Vagina (tissue), 2 donors: ENCODE results near the gene PTK7. TPM values are rescaled to one million over a fixed set of nuclear protein-coding genes. Genes with fewer than 3 reads are reported as not detected.

Experiments
- DNase-seq, 2 donors: peaks; one replicate each; pipeline ENCODE4 v3.0.0-alpha.2; 2017; ENCODE audit errors: extremely low spot score in 2 of 2
- H3K27ac ChIP-seq: fragments of 200-600 bp; sonication (generic); one replicate; pipeline ENCODE4 v1.5.1; 2019
- H3K27me3 ChIP-seq: fragments of 200-600 bp; sonication (generic); one replicate; pipeline ENCODE4 v1.5.1; 2019
- H3K36me3 ChIP-seq, 2 donors: fragments of 200-600 bp; sonication (generic); one replicate each; pipeline ENCODE4 v1.5.1; 2017 to 2019
- H3K4me1 ChIP-seq: fragments of 200-600 bp; sonication (generic); one replicate; pipeline ENCODE4 v1.5.1; 2019
- H3K4me3 ChIP-seq, 2 donors: fragments of 200-600 bp; sonication (generic); 1 replicate in 1 of 2; 2 replicates in 1 of 2; pipeline ENCODE4 v1.5.1; 2016 to 2019
- H3K9me3 ChIP-seq: fragments of 200-600 bp; sonication (generic); one replicate; pipeline ENCODE4 v1.5.1; 2019
- POLR2A ChIP-seq, 2 donors: fragments of 450-650 bp; IDR thresholded peaks; one replicate each; pipeline ENCODE4 v1.6.1; 2017; ENCODE audit warnings: antibody characterized with exemption in 2 of 2, mild to moderate bottlenecking in 2 of 2, moderate library complexity in 2 of 2
- POLR2AphosphoS5 ChIP-seq, 2 donors: sonication (generic); formaldehyde crosslinking; IDR thresholded peaks; one replicate each; pipeline ENCODE4 v1.9.0; 2017; ENCODE audit warnings: antibody characterized with exemption in 2 of 2, mild to moderate bottlenecking in 2 of 2, low read depth in 1 of 2; ENCODE audit not compliant: insufficient read depth in 1 of 2
- intact Hi-C: fragments of 100-400 bp; cut with DNase I; formaldehyde crosslinking; loops from one replicate; pipeline ENCODE4 v1.15.1; 2023
- total RNA-seq: library from RNA; depleted of rRNA; stranded (reverse); fragments of >200 nt; gene quantifications from one replicate; pipeline ENCODE4 v1.2.3, GENCODE V29; 2016
- TF ChIP-seq, protein P1 (sequence below), 3 experiments: fragments of 450-650 bp in 2 of 3; fragments of 200-600 bp in 1 of 3; sonication (generic) in 1 of 3; IDR thresholded peaks; one replicate each; pipeline ENCODE4 v1.5.1; 2017 to 2019; ENCODE audit warnings: antibody characterized with exemption in 3 of 3, mild to moderate bottlenecking in 2 of 3, moderate library complexity in 2 of 3

Gene PTK7
- total RNA-seq, 1 donor from 2014 or later, result 62.1 TPM

DNA sequence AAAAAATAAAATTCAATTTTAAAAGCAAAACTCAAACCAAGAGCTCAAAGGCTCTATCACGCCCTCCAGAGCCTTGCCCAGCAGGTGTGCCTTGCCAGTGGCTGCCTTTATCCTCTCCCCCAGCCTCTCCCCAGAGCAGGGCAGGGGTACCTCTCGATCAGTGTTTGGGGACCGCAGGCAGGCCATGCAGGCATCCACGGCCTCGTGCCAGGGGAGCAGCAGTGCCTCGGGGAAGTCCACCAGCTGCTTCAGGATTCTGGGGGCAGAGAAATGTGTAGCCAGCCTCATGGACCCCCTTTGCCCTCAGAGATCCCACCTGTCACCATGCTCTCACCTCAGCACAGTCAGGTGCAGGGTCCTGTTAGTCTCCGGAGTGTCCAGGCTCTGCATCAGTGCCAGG, 28.1 kb upstream of the PTK7 start:
- Histone ChIP-seq H3K9me3 (no peaks in the 10 kb centered on the region), H3K36me3 (peaks cover 0 to 58% of the 10 kb centered on the region in 2 donors), H3K27ac (no peak overlapping the region), H3K4me3 (no peak overlapping the region), H3K27me3 (no peaks in the 10 kb centered on the region), H3K4me1 (peaks cover 21% of the 10 kb centered on the region)
- no peak for DNase-seq
- TF ChIP-seq POLR2AphosphoS5 (IDR thresholded peaks at IDR 0.05; ENCODE audit: insufficient read depth in 1 of 2, low read depth in 1 of 2) (no peak), POLR2A (IDR thresholded peaks at IDR 0.05) (no peak)
- TF ChIP-seq, protein P1, sequence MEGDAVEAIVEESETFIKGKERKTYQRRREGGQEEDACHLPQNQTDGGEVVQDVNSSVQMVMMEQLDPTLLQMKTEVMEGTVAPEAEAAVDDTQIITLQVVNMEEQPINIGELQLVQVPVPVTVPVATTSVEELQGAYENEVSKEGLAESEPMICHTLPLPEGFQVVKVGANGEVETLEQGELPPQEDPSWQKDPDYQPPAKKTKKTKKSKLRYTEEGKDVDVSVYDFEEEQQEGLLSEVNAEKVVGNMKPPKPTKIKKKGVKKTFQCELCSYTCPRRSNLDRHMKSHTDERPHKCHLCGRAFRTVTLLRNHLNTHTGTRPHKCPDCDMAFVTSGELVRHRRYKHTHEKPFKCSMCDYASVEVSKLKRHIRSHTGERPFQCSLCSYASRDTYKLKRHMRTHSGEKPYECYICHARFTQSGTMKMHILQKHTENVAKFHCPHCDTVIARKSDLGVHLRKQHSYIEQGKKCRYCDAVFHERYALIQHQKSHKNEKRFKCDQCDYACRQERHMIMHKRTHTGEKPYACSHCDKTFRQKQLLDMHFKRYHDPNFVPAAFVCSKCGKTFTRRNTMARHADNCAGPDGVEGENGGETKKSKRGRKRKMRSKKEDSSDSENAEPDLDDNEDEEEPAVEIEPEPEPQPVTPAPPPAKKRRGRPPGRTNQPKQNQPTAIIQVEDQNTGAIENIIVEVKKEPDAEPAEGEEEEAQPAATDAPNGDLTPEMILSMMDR (IDR thresholded peaks at IDR 0.05), result no peak
- intact Hi-C loops, result no loop called here

DNA sequence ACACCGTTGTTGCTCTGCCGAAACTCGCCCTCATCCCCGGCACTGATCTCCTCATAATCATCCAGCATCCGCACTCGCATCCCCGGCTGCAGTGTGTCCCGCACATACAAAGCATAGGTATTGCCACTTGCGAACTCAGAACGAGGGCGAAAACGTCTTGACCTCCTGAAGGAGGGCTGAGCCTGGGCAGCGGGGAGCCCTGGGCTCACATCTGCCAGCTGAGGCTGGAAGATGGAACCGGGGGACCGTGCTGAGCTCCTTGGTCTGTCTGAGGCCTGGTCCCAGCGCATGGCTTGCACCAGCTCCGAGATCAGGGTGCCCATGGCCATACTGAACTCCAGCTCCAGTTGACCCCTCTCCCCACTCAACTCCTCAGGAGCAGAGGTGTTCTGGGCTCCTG, 25.1 kb upstream of the PTK7 start:
- no peak for TF ChIP-seq POLR2A (IDR thresholded peaks at IDR 0.05)
- no peak for TF ChIP-seq POLR2AphosphoS5 (IDR thresholded peaks at IDR 0.05; ENCODE audit: insufficient read depth in 1 of 2, low read depth in 1 of 2)
- TF ChIP-seq, protein P1 (IDR thresholded peaks at IDR 0.05), result no peak
- Histone ChIP-seq H3K36me3 (peaks cover 0 to 35% of the 10 kb centered on the region in 2 donors), H3K9me3 (no peaks in the 10 kb centered on the region), H3K27me3 (no peaks in the 10 kb centered on the region), H3K4me1 (peaks cover 35% of the 10 kb centered on the region), H3K27ac (no peak overlapping the region), H3K4me3 (no peak overlapping the region)
- no peak for DNase-seq
- intact Hi-C loops, result loop anchor here (5.0 kb wide), 1 partner anchor 64 kb away; no protein-coding TSS in a partner anchor

DNA sequence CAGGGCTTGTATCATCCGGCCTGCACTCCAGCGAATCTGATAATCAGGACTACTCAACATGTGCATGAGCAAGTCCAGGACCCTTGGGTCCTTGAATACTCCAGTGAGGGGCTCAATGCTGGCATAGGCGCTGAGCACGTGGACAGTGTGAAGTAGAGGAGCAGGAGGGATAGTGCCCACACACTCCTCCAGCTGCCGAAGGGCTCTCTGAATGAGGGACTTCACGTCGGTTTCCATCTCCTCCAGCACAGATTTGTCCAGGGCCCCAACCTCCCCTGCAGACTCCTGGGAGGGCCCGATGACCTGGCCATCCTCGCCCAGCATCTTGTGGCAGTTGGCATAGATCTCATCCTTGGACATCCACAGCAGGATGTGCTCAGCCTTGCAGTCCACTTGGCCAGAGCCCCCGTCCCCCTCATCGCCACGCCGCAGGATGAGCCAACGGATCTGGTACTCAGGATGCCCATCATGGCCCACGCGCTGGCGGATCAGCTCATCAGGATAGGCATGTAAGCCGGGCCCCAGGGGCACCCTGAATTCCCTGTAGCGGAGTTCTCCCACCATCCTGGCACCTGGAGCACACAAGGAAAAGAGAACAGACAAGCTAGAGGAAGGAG, 23.8 kb upstream of the PTK7 start:
- intact Hi-C loops, result loop anchor here (5.0 kb wide), 1 partner anchor 65 kb away; no protein-coding TSS in a partner anchor
- no peak for DNase-seq
- Histone ChIP-seq H3K4me1 (peaks cover 35% of the 10 kb centered on the region), H3K27me3 (no peaks in the 10 kb centered on the region), H3K36me3 (peaks cover 0 to 30% of the 10 kb centered on the region in 2 donors), H3K27ac (peak overlapping the region; percentile 88), H3K4me3 (peak overlapping the region in 1 of 2 donors; percentile 71), H3K9me3 (no peaks in the 10 kb centered on the region)
- TF ChIP-seq, protein P1 (IDR thresholded peaks at IDR 0.05), result no peak
- TF ChIP-seq POLR2A (IDR thresholded peaks at IDR 0.05), result no peak
- no peak for TF ChIP-seq POLR2AphosphoS5 (IDR thresholded peaks at IDR 0.05; ENCODE audit: insufficient read depth in 1 of 2, low read depth in 1 of 2)

DNA sequence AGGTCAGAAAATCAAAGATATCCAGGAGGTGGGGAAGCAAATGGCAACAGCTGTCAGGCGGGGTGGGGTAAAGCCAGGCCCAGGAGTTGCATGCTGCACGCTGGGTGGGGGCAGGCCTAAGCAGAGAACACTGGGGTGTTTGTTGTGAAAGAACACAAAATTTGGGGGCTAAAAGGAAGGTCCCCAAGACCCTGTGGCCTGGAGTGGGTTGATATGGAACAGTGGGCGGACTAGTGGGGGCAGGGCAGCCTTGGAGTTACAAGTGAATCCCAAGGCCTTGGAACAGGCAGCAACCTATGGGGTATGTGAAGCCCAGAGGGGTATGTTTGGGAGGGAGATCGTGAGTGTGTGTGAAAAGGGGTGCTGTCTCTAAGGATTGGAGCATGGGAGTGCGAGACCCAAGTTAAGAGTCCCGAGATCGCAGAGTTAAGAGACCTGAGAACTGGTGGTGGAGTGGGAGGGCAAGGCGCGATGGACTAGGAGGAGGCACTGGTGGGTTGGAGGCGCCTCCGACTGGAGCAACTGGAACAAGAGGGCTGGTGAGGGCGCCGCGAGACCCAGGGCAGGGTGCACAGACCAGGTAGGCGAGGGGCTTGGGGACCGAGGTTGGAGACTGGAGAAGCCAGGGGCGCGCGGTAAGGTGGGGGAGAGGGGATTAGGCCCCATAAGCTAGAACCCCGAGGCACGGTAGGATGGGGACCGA, 23.1 kb upstream of the PTK7 start:
- Histone ChIP-seq H3K27me3 (no peaks in the 10 kb centered on the region), H3K4me1 (peaks cover 38% of the 10 kb centered on the region), H3K36me3 (peaks cover 0 to 26% of the 10 kb centered on the region in 2 donors), H3K27ac (peak overlapping the region; percentile 88), H3K9me3 (no peaks in the 10 kb centered on the region), H3K4me3 (peak overlapping the region; percentile 62 to 71)
- no peak for DNase-seq
- intact Hi-C loops, result loop anchor here (5.0 kb wide), 1 partner anchor 66 kb away; no protein-coding TSS in a partner anchor
- TF ChIP-seq, protein P1 (IDR thresholded peaks at IDR 0.05), result no peak
- TF ChIP-seq POLR2AphosphoS5 (IDR thresholded peaks at IDR 0.05; ENCODE audit: insufficient read depth in 1 of 2, low read depth in 1 of 2) (no peak), POLR2A (IDR thresholded peaks at IDR 0.05) (no peak)
